Cardiac muscle cell (in vitro differentiated cells and primary cell): ENCODE measurements around the gene APOE. TPM values are rescaled to one million over a fixed set of nuclear protein-coding genes. Genes with fewer than 3 reads are reported as not detected.

ENCODE experiments used
- DNase-seq, 2 donors: peaks; one replicate each; pipeline versions ENCODE4 v3.0.0 to v3.0.0-alpha.2; 2010 to 2017; ENCODE audit warnings: low read depth in 1 of 2, low spot score in 1 of 2
- H3K27ac ChIP-seq: fragments of 200-600 bp; sonication (generic); 2 replicates; pipeline ENCODE4 v1.5.1; 2016
- H3K27me3 ChIP-seq: fragments of 200-600 bp; sonication (generic); 2 replicates; pipeline ENCODE4 v1.6.0; 2016; ENCODE audit warnings: control low read depth
- H3K36me3 ChIP-seq: fragments of 200-600 bp; sonication (generic); 2 replicates; pipeline ENCODE4 v1.5.1; 2016; ENCODE audit warnings: control low read depth
- H3K4me1 ChIP-seq: fragments of 200-600 bp; sonication (generic); 2 replicates; pipeline ENCODE4 v1.8.1; 2017; ENCODE audit warnings: low read depth, mild to moderate bottlenecking, mixed run types
- H3K4me3 ChIP-seq: fragments of 200-600 bp; sonication (generic); 2 replicates; pipeline ENCODE4 v1.5.1; 2016; ENCODE audit warnings: mild to moderate bottlenecking
- H3K9me3 ChIP-seq: fragments of 200-600 bp; sonication (generic); 2 replicates; pipeline ENCODE4 v1.5.1; 2017; ENCODE audit warnings: low read depth, mild to moderate bottlenecking, control low read depth
- CTCF ChIP-seq: IDR thresholded peaks from 2 replicates; pipeline ENCODE4 v1.5.1; 2012; ENCODE audit warnings: low read depth, mild to moderate bottlenecking, low read length
- polyA plus RNA-seq: library from polyadenylated mRNA; unstranded; fragments of >200 nt; fragmentation: Nextera tagmentation; extraction: Ambion mirVana; gene quantifications from 2 replicates; pipeline ENCODE4 v1.2.1, GENCODE V29; 2016
- total RNA-seq: library from RNA; depleted of rRNA; stranded (reverse); fragments of >200 nt; gene quantifications from 2 replicates; pipeline ENCODE4 v1.2.3, GENCODE V29; 2016

APOE gene
- total and polyA plus RNA-seq, 2 experiments from 2014 or later: 749 to 908 TPM

- Histone ChIP-seq H3K4me3 (peak overlapping the region; percentile 38), H3K4me1 (peaks cover 8% of the 10 kb centered on the region), H3K27me3 (no peaks in the 10 kb centered on the region), H3K9me3 (no peaks in the 10 kb centered on the region), H3K36me3 (peaks cover 26% of the 10 kb centered on the region), H3K27ac (peak overlapping the region; percentile 35)
- no peak for DNase-seq
- TF ChIP-seq CTCF: no peak
These were observed 15.7 kb upstream of the APOE start for GRCh38 chr19:44889830-44890365.

GRCh38 chr19:44890366-44891015 is 15.1 kb upstream of the APOE start:
- peak in 1 of 2 donors; percentile 100 for DNase-seq
- peak overlapping the region; percentile 38 for H3K4me3 ChIP-seq
- H3K9me3 ChIP-seq: no peaks in the 10 kb centered on the region
- H3K4me1 ChIP-seq: peaks cover 8% of the 10 kb centered on the region
- H3K27me3 ChIP-seq: no peaks in the 10 kb centered on the region
- H3K27ac ChIP-seq: peak overlapping the region; percentile 87
- H3K36me3 ChIP-seq: peaks cover 28% of the 10 kb centered on the region
- no peak for TF ChIP-seq CTCF

GRCh38 chr19:44891016-44891882 is 14.3 kb upstream of the APOE start, which contains the start of gene TOMM40:
Gene TOMM40, plus strand, starts transcription at chr19:44891254. Its CDS starts 162 bp downstream, at chr19:44891416.
- peak within 1 kb of the TSS; percentile 87 for H3K27ac ChIP-seq
- no peaks in the 10 kb centered on the region for H3K27me3 ChIP-seq
- peak in 1 of 2 donors; percentile 100 for DNase-seq
- peak within 1 kb of the TSS; percentile 74 for H3K4me3 ChIP-seq
- peaks cover 8% of the 10 kb centered on the region for H3K4me1 ChIP-seq
- no peaks in the 10 kb centered on the region for H3K9me3 ChIP-seq
- peaks cover 29% of the 10 kb centered on the region for H3K36me3 ChIP-seq
- TF ChIP-seq CTCF: no peak

- Histone ChIP-seq H3K36me3 (peaks cover 37% of the 10 kb centered on the region), H3K27me3 (no peaks in the 10 kb centered on the region), H3K4me1 (peaks cover 8% of the 10 kb centered on the region), H3K9me3 (no peaks in the 10 kb centered on the region), H3K4me3 (no peak overlapping the region), H3K27ac (no peak overlapping the region)
- no peak for TF ChIP-seq CTCF
- DNase-seq: no peak
These were observed 12.7 kb upstream of the APOE start for GRCh38 chr19:44892932-44893331.

- no peak for TF ChIP-seq CTCF
- Histone ChIP-seq H3K9me3 (no peaks in the 10 kb centered on the region), H3K27me3 (no peaks in the 10 kb centered on the region), H3K4me1 (peaks cover 8% of the 10 kb centered on the region), H3K4me3 (no peak overlapping the region), H3K36me3 (peaks cover 40% of the 10 kb centered on the region), H3K27ac (no peak overlapping the region)
- no peak for DNase-seq
These were observed 12.1 kb upstream of the APOE start for GRCh38 chr19:44893332-44894051.
